HCT116 (cell line): ENCODE data around the gene HOXD11. TPM values are rescaled to one million over a fixed set of nuclear protein-coding genes. Genes with fewer than 3 reads are reported as not detected.

Experiments used
- ATAC-seq: fragments of 200-7000 bp; cut with Tn5 transposase; 2 replicates; pipeline ENCODE4 v1.9.1; 2020; ENCODE audit warnings: mild to moderate bottlenecking, moderate library complexity
- BruUV-seq: library from RNA; stranded (reverse); fragments of 400-500 nt; replicated peaks from 2 replicates; lab custom pipeline; 2021; lab: Mats Ljungman, UMichigan
- CTCF ChIA-PET: fragments of 300-600 bp; sonication (Branson Sonifier 250); formaldehyde crosslinking; loops from one replicate; lab custom pipeline; 2021; ENCODE audit warnings: antibody characterized with exemption; lab: Charles Lee
- POLR2A ChIA-PET: fragments of 300-600, 350-600 bp; sonication (Branson Sonifier 250); formaldehyde crosslinking; loops from one replicate; lab custom pipeline; 2021; ENCODE audit warnings: antibody characterized with exemption; lab: Charles Lee
- RAD21 ChIA-PET, 2 experiments: fragments of 300-600 bp; sonication (Branson Sonifier 250); formaldehyde crosslinking; loops; one replicate each; lab custom pipeline; 2023; ENCODE audit warnings: low total read pairs in 2 of 2; ENCODE audit not compliant: uncharacterized antibody in 2 of 2, unreplicated experiment in 2 of 2, low non-redundant PET in 1 of 2; lab: Charles Lee
- DNase-seq: peaks from one replicate; pipeline ENCODE4 v3.0.0-alpha.2; 2010; ENCODE audit warnings: low read depth, low spot score
- H2AFZ ChIP-seq: fragments of 200-600 bp; shearing (Covaris generic), sonication (generic); 2 replicates; pipeline ENCODE4 v1.6.1; 2017; ENCODE audit warnings: low read depth, mixed run types, mixed read lengths, antibody characterized with exemption, low read length; ENCODE audit not compliant: poor library complexity, severe bottlenecking
- H3K27ac ChIP-seq: 2 replicates; pipeline ENCODE4 v1.5.1; 2012; ENCODE audit warnings: low read depth, low read length
- H3K27me3 ChIP-seq: fragments of 200-600 bp; sonication (generic); 2 replicates; pipeline ENCODE4 v1.6.1; 2016; ENCODE audit warnings: mixed run types, low read length, mixed read lengths; ENCODE audit not compliant: insufficient read depth
- H3K36me3 ChIP-seq, 2 experiments: fragments of 200-500 bp in 1 of 2; fragments of 200-600 bp in 1 of 2; sonication (Bioruptor generic) in 1 of 2; sonication (generic) in 1 of 2; 2 replicates each; pipeline versions ENCODE4 v1.5.1 to v1.6.1; 2014 to 2016; ENCODE audit warnings: low read length in 2 of 2, inconsistent platforms in 1 of 2, mixed read lengths in 1 of 2, mixed run types in 1 of 2; ENCODE audit not compliant: insufficient read depth in 2 of 2, control insufficient read depth in 1 of 2
- H3K4me1 ChIP-seq, 2 experiments: fragments of 200-600 bp in 1 of 2; sonication (generic) in 1 of 2; 2 replicates each; pipeline versions ENCODE4 v1.5.1 to v1.6.1; 2012 to 2017; ENCODE audit warnings: low read length in 2 of 2, inconsistent platforms in 1 of 2, mild to moderate bottlenecking in 1 of 2, mixed read lengths in 1 of 2, mixed run types in 1 of 2, moderate library complexity in 1 of 2; ENCODE audit not compliant: insufficient read depth in 2 of 2, control insufficient read depth in 1 of 2
- H3K4me2 ChIP-seq: fragments of 200-600 bp; sonication (generic); 2 replicates; pipeline ENCODE4 v1.6.1; 2017; ENCODE audit warnings: mixed run types, low read length, mixed read lengths
- H3K4me3 ChIP-seq, 2 experiments: fragments of 200-600 bp in 1 of 2; sonication (generic) in 1 of 2; replicated peaks in 1 of 2; 2 replicates each; pipeline ENCODE4 v1.5.1; 2011 to 2016; ENCODE audit warnings: low read length in 2 of 2, control low read depth in 1 of 2, low read depth in 1 of 2, mild to moderate bottlenecking in 1 of 2, mixed read lengths in 1 of 2, mixed run types in 1 of 2
- H3K79me2 ChIP-seq: fragments of 200-600 bp; sonication (generic); 2 replicates; pipeline ENCODE4 v1.6.1; 2017; ENCODE audit warnings: mild to moderate bottlenecking, mixed run types, low read length, moderate library complexity, mixed read lengths; ENCODE audit not compliant: insufficient read depth
- H3K9ac ChIP-seq: fragments of 200-600 bp; sonication (generic); 2 replicates; pipeline ENCODE4 v1.6.1; 2016; ENCODE audit warnings: low read length, mixed read lengths
- H3K9me2 ChIP-seq: fragments of 200-600 bp; sonication (generic), shearing (Covaris generic); 2 replicates; pipeline ENCODE4 v1.6.1; 2017; ENCODE audit warnings: mixed run types, mild to moderate bottlenecking, moderate library complexity; ENCODE audit not compliant: insufficient read depth
- H3K9me3 ChIP-seq, 2 experiments: fragments of 200-500 bp in 1 of 2; fragments of 200-600 bp in 1 of 2; sonication (Bioruptor generic) in 1 of 2; sonication (generic) in 1 of 2; 2 replicates each; pipeline ENCODE4 v1.6.1; 2014 to 2017; ENCODE audit warnings: low read length in 2 of 2, mixed read lengths in 2 of 2, inconsistent platforms in 1 of 2, low read depth in 1 of 2, mild to moderate bottlenecking in 1 of 2, mixed run types in 1 of 2, moderate library complexity in 1 of 2; ENCODE audit not compliant: control insufficient read depth in 1 of 2, insufficient read depth in 1 of 2
- H4K20me1 ChIP-seq: fragments of 200-600 bp; sonication (generic), shearing (Covaris generic); 2 replicates; pipeline ENCODE4 v1.6.1; 2017; ENCODE audit warnings: mixed run types, mild to moderate bottlenecking, moderate library complexity; ENCODE audit not compliant: insufficient read depth
- CEBPB ChIP-seq: IDR thresholded peaks from 2 replicates; pipeline ENCODE4 v1.6.1; 2012; ENCODE audit warnings: low read depth
- EGR1 ChIP-seq: IDR thresholded peaks from 2 replicates; pipeline ENCODE4 v1.6.1; 2012; ENCODE audit warnings: low read depth
- EZH2 ChIP-seq: fragments of 200-600 bp; sonication (generic); IDR thresholded peaks from 2 replicates; pipeline ENCODE4 v1.6.1; 2017; ENCODE audit warnings: antibody characterized with exemption, mixed run types
- EZH2phosphoT487 ChIP-seq: fragments of 200-600 bp; IDR thresholded peaks from 2 replicates; pipeline ENCODE4 v1.6.1; 2018; ENCODE audit warnings: antibody characterized with exemption, borderline replicate concordance
- FOSL1 ChIP-seq: IDR thresholded peaks from 2 replicates; pipeline ENCODE4 v1.6.1; 2012; ENCODE audit warnings: low read depth
- JUND ChIP-seq: IDR thresholded peaks from 2 replicates; pipeline ENCODE4 v1.6.1; 2012
- MAX ChIP-seq: IDR thresholded peaks from 2 replicates; pipeline ENCODE4 v1.6.1; 2012
- POLR2AphosphoS5 ChIP-seq: IDR thresholded peaks from 2 replicates; pipeline ENCODE4 v1.6.1; 2011; ENCODE audit warnings: mild to moderate bottlenecking, low read depth, low read length, moderate library complexity
- RAD21 ChIP-seq: IDR thresholded peaks from 2 replicates; pipeline ENCODE4 v1.6.1; 2012; ENCODE audit warnings: low read depth, mild to moderate bottlenecking
- SIN3A ChIP-seq: IDR thresholded peaks from 2 replicates; pipeline ENCODE4 v1.6.1; 2012; ENCODE audit warnings: low read depth
- YY1 ChIP-seq: IDR thresholded peaks from 2 replicates; pipeline ENCODE4 v1.6.1; 2011; ENCODE audit warnings: low read length, low read depth, moderate library complexity, mild to moderate bottlenecking; ENCODE audit not compliant: insufficient replicate concordance; ENCODE audit errors: extremely low read depth
- ZBTB33 ChIP-seq: IDR thresholded peaks from 2 replicates; pipeline ENCODE4 v1.6.1; 2011; ENCODE audit warnings: mild to moderate bottlenecking, low read length, moderate library complexity; ENCODE audit not compliant: insufficient replicate concordance; ENCODE audit errors: extremely low read depth
- ZFX ChIP-seq: fragments of 450-650 bp; IDR thresholded peaks from 2 replicates; pipeline ENCODE4 v1.6.1; 2017
- intact Hi-C: fragments of 100-400 bp; cut with micrococcal nuclease; formaldehyde crosslinking; loops from 2 replicates; pipeline ENCODE4 v1.10.0; 2022
- total RNA-seq: library from RNA; stranded (reverse); gene quantifications from one replicate; pipeline ENCODE4 v1.2.1, GENCODE V29; 2021; ENCODE audit not compliant: unreplicated experiment

HOXD11 gene
- total RNA-seq, 1 experiment from 2014 or later, result not detected

GRCh38 chr2:176100547-176101140 is 6.4 kb upstream of the HOXD11 start:
- no peaks in the 10 kb centered on the region for H3K36me3 ChIP-seq
- H3K9me2 ChIP-seq, result no peaks in the 10 kb centered on the region
- H3K9me3 ChIP-seq, result no peaks in the 10 kb centered on the region
- H3K4me2 ChIP-seq, result no peak overlapping the region
- no peaks in the 10 kb centered on the region for H3K79me2 ChIP-seq
- intact Hi-C loops, result no loop called here
- H4K20me1 ChIP-seq, result no peaks in the 10 kb centered on the region
- ATAC-seq (no peak), DNase-seq (no peak)
- no peak overlapping the region for H2AFZ ChIP-seq
- H3K4me3 ChIP-seq, result no peak overlapping the region
- no peaks in the 10 kb centered on the region for H3K27me3 ChIP-seq
- CTCF ChIA-PET, result no interaction called here
- TF ChIP-seq POLR2AphosphoS5, result no peak
- TF ChIP-seq SIN3A, result no peak
- no peak for TF ChIP-seq CEBPB
- no peak for TF ChIP-seq EZH2
- no peak for TF ChIP-seq EZH2phosphoT487
- no peak for TF ChIP-seq ZBTB33
- no peak for TF ChIP-seq MAX
- TF ChIP-seq FOSL1, result no peak
- no peak for TF ChIP-seq RAD21
- TF ChIP-seq YY1, result no peak
- TF ChIP-seq ZFX, result no peak
- TF ChIP-seq JUND, result no peak
- TF ChIP-seq EGR1, result no peak
- POLR2A ChIA-PET, result no interaction called here
- no peak overlapping the region for H3K27ac ChIP-seq
- RAD21 ChIA-PET, result no interaction called here
- no peak overlapping the region for H3K9ac ChIP-seq
- peaks cover 5 to 18% of the 10 kb centered on the region in 2 experiments; a peak in 3 of 4 replicates for H3K4me1 ChIP-seq
- no TSS peak for BruUV-seq
